H1 (cell line): ENCODE results near the gene PRR36. TPM values are rescaled to one million over a fixed set of nuclear protein-coding genes. Genes with fewer than 3 reads are reported as not detected.

ENCODE experiments used
- CTCF ChIA-PET: fragments of 300-600 bp; sonication (Branson Sonifier 250); formaldehyde crosslinking; loops from one replicate; lab custom pipeline; 2021; ENCODE audit not compliant: partially characterized antibody; lab: Charles Lee
- POLR2A ChIA-PET: fragments of 300-600 bp; sonication (Branson Sonifier 250); formaldehyde crosslinking; loops from one replicate; lab custom pipeline; 2021; ENCODE audit warnings: inconsistent platforms; ENCODE audit not compliant: partially characterized antibody; lab: Charles Lee
- DNase-seq, 2 experiments: peaks; one replicate each; pipeline versions ENCODE4 v3.0.0 to v3.0.0-alpha.2; 2010 to 2022; ENCODE audit warnings: low spot score in 2 of 2, low read depth in 1 of 2, mixed read lengths in 1 of 2
- FAIRE-seq: peaks from 2 replicates; lab custom pipeline; 2011; peaks lifted over from hg19 to GRCh38; lab: Jason Lieb, UNC
- H2AFZ ChIP-seq: 2 replicates; pipeline ENCODE4 v1.8.1; 2012; ENCODE audit warnings: low read length, inconsistent platforms
- H2AK5ac ChIP-seq: 2 replicates; pipeline ENCODE4 v1.6.1; 2013; ENCODE audit warnings: low read depth, low read length
- H2BK120ac ChIP-seq: replicated peaks from 2 replicates; pipeline ENCODE3; 2013; ENCODE audit warnings: low read depth, low read length, inconsistent platforms
- H2BK12ac ChIP-seq: 2 replicates; pipeline ENCODE4 v1.6.1; 2013; ENCODE audit warnings: low read depth, low read length
- H2BK15ac ChIP-seq: 2 replicates; pipeline ENCODE4 v1.6.1; 2013; ENCODE audit warnings: low read length
- H2BK20ac ChIP-seq: 2 replicates; pipeline ENCODE4 v1.6.1; 2013; ENCODE audit warnings: low read length
- H2BK5ac ChIP-seq: 2 replicates; pipeline ENCODE4 v1.6.1; 2013; ENCODE audit warnings: low read depth, low read length
- H3K14ac ChIP-seq: 2 replicates; pipeline ENCODE4 v1.6.1; 2013; ENCODE audit warnings: inconsistent platforms; ENCODE audit not compliant: insufficient read length
- H3K18ac ChIP-seq: 2 replicates; pipeline ENCODE4 v1.6.1; 2013; ENCODE audit warnings: low read length; ENCODE audit errors: extremely low read depth
- H3K23ac ChIP-seq: 2 replicates; pipeline ENCODE4 v1.6.1; 2013; ENCODE audit warnings: inconsistent platforms; ENCODE audit not compliant: insufficient read length
- H3K23me2 ChIP-seq: 2 replicates; pipeline ENCODE4 v1.6.1; 2013; ENCODE audit warnings: low read depth, low read length
- H3K27ac ChIP-seq: 2 replicates; pipeline ENCODE4 v1.6.1; 2011; ENCODE audit warnings: low read depth, low read length, inconsistent platforms
- H3K27me3 ChIP-seq, 4 experiments: replicated peaks in 1 of 4; 1 replicate in 1 of 4; 2 replicates in 3 of 4; pipeline versions ENCODE4 v1.6.1 to v1.8.1; 2011 to 2013; ENCODE audit warnings: low read length in 3 of 4, mild to moderate bottlenecking in 3 of 4, inconsistent platforms in 2 of 4, mixed read lengths in 2 of 4, moderate library complexity in 1 of 4; ENCODE audit not compliant: control insufficient read depth in 3 of 4, insufficient read depth in 3 of 4; ENCODE audit errors: extremely low read depth in 1 of 4
- H3K36me3 ChIP-seq, 4 experiments: 2 replicates each; pipeline versions ENCODE4 v1.6.1 to v1.8.1; 2011 to 2013; ENCODE audit warnings: mild to moderate bottlenecking in 4 of 4, low read length in 3 of 4, moderate library complexity in 2 of 4, control low read depth in 1 of 4, inconsistent platforms in 1 of 4; ENCODE audit not compliant: insufficient read depth in 4 of 4, control insufficient read depth in 2 of 4
- H3K4ac ChIP-seq: replicated peaks from 2 replicates; pipeline ENCODE3; 2013; ENCODE audit warnings: low read length, low read depth, mixed read lengths, inconsistent platforms; ENCODE audit not compliant: insufficient read length
- H3K4me1 ChIP-seq, 4 experiments: replicated peaks in 1 of 4; 1 replicate in 1 of 4; 2 replicates in 3 of 4; pipeline versions ENCODE4 v1.6.1 to v1.8.1; 2011 to 2013; ENCODE audit warnings: low read length in 3 of 4, inconsistent platforms in 2 of 4, mixed read lengths in 1 of 4; ENCODE audit not compliant: insufficient read depth in 4 of 4, control insufficient read depth in 3 of 4
- H3K4me2 ChIP-seq, 2 experiments: 2 replicates each; pipeline versions ENCODE4 v1.6.1 to v1.8.1; 2011 to 2013; ENCODE audit warnings: low read depth in 2 of 2, low read length in 2 of 2, control low read depth in 1 of 2, inconsistent platforms in 1 of 2, mild to moderate bottlenecking in 1 of 2; ENCODE audit not compliant: insufficient read depth in 1 of 2
- H3K4me3 ChIP-seq, 4 experiments: fragments of 200-600, 300-600 bp in 1 of 4; sonication (generic), shearing (Covaris generic), sonication (Bioruptor Twin) in 1 of 4; 2 replicates each; pipeline versions ENCODE4 v1.5.1 to v1.8.1; 2011 to 2016; ENCODE audit warnings: low read length in 4 of 4, low read depth in 3 of 4, control low read depth in 2 of 4, inconsistent platforms in 2 of 4, mild to moderate bottlenecking in 2 of 4, mixed read lengths in 1 of 4, moderate library complexity in 1 of 4; ENCODE audit not compliant: insufficient read depth in 2 of 4; ENCODE audit errors: extremely low read depth in 1 of 4
- H3K56ac ChIP-seq: replicated peaks from 2 replicates; pipeline ENCODE3; 2013; ENCODE audit warnings: low read depth, mild to moderate bottlenecking, mixed read lengths, low read length, inconsistent platforms; ENCODE audit not compliant: insufficient read length
- H3K79me1 ChIP-seq: 2 replicates; pipeline ENCODE4 v1.6.1; 2013; ENCODE audit warnings: low read depth, low read length, control low read depth
- H3K79me2 ChIP-seq, 2 experiments: 2 replicates each; pipeline versions ENCODE4 v1.6.1 to v1.8.1; 2012 to 2013; ENCODE audit warnings: low read length in 2 of 2, mild to moderate bottlenecking in 2 of 2, inconsistent platforms in 1 of 2; ENCODE audit not compliant: insufficient read depth in 2 of 2, control insufficient read depth in 1 of 2
- H3K9ac ChIP-seq, 4 experiments: replicated peaks in 1 of 4; 1 replicate in 1 of 4; 2 replicates in 3 of 4; pipeline versions ENCODE4 v1.6.1 to v1.8.1; 2011 to 2013; ENCODE audit warnings: low read depth in 3 of 4, low read length in 3 of 4, control low read depth in 2 of 4, mild to moderate bottlenecking in 2 of 4, moderate library complexity in 2 of 4, inconsistent platforms in 1 of 4; ENCODE audit errors: extremely low read depth in 1 of 4
- H3K9me3 ChIP-seq, 2 experiments: 2 replicates each; pipeline versions ENCODE4 v1.6.1 to v1.8.1; 2012 to 2013; ENCODE audit warnings: mild to moderate bottlenecking in 2 of 2, moderate library complexity in 2 of 2, control low read depth in 1 of 2, inconsistent platforms in 1 of 2, low read depth in 1 of 2, low read length in 1 of 2, mixed read lengths in 1 of 2; ENCODE audit not compliant: insufficient read depth in 2 of 2
- H4K20me1 ChIP-seq, 2 experiments: replicated peaks in 1 of 2; 2 replicates each; pipeline versions ENCODE3 to v1.8.1; 2011 to 2013; ENCODE audit warnings: inconsistent platforms in 2 of 2, low read length in 2 of 2, mild to moderate bottlenecking in 1 of 2; ENCODE audit not compliant: insufficient read depth in 2 of 2, control insufficient read depth in 1 of 2
- H4K5ac ChIP-seq: 2 replicates; pipeline ENCODE4 v1.6.1; 2013; ENCODE audit warnings: low read length, low read depth, mixed read lengths, inconsistent platforms; ENCODE audit not compliant: insufficient read length
- H4K8ac ChIP-seq: 2 replicates; pipeline ENCODE4 v1.8.0; 2013; ENCODE audit warnings: mild to moderate bottlenecking, moderate library complexity, low read length, inconsistent platforms; ENCODE audit not compliant: insufficient read depth; ENCODE audit errors: extremely low read depth
- H4K91ac ChIP-seq: replicated peaks from 2 replicates; pipeline ENCODE3; 2013; ENCODE audit warnings: low read length, mixed read lengths, inconsistent platforms; ENCODE audit not compliant: insufficient read length
- CHD1 ChIP-seq: IDR thresholded peaks from 2 replicates; pipeline ENCODE4 v1.6.1; 2012; ENCODE audit warnings: low read depth, low read length, improper control_type of control experiment
- NANOG ChIP-seq: IDR thresholded peaks from 2 replicates; pipeline ENCODE4 v1.6.1; 2011; ENCODE audit warnings: low read length, low read depth, mild to moderate bottlenecking, inconsistent platforms; ENCODE audit not compliant: insufficient read depth, poor library complexity, severe bottlenecking
- SUZ12 ChIP-seq: fragments of 200-600 bp; sonication (generic); IDR thresholded peaks from 2 replicates; pipeline ENCODE4 v1.6.1; 2012; ENCODE audit warnings: mild to moderate bottlenecking, inconsistent platforms, low read length, moderate library complexity, mixed read lengths
- WGBS, 2 experiments: shearing (Covaris generic) in 1 of 2; methylation state at CpG; one replicate each; pipeline versions ENCODE4 v1.1.6 to v1.1.7; 2013 to 2015; ENCODE audit warnings: low lambda C conversion rate in 2 of 2, mixed read lengths in 2 of 2, inconsistent platforms in 1 of 2, low coverage in 1 of 2, missing lambda C conversion rate in 1 of 2; ENCODE audit not compliant: insufficient replicate concordance in 2 of 2, insufficient coverage in 1 of 2, insufficient read length in 1 of 2; ENCODE audit errors: extremely low coverage in 1 of 2, missing lambda C conversion rate in 1 of 2; 5-methylcytosine and 5-hydroxymethylcytosine counted together
- polyA plus RNA-seq, 7 experiments: library from polyadenylated mRNA; depleted of rRNA in 3 of 7; stranded (reverse) in 5 of 7; unstranded in 2 of 7; fragments of >200 nt in 5 of 7; fragments of 200-250 nt in 2 of 7; gene quantifications; 1 replicate in 5 of 7; 2 replicates in 1 of 7; 4 replicates in 1 of 7; pipeline versions ENCODE4 v1.2.1 to v1.2.3, GENCODE V29; 2011 to 2013; ENCODE audit warnings: missing spikeins in 2 of 7, mixed read lengths in 2 of 7
- total RNA-seq: library from RNA; stranded (reverse); fragmentation: NEBNext Ultra II Directional; extraction: Animal tissue kit (Norgen Biotek cat#: 25700); gene quantifications from 2 replicates; pipeline ENCODE4 v1.2.1, GENCODE V29; 2021

Gene PRR36
- total and polyA plus RNA-seq, 2 of the 8 experiments (the other 6 are each of a cell fraction or from before 2014, with no cell fraction given): 1.6 to 23.9 TPM

DNA sequence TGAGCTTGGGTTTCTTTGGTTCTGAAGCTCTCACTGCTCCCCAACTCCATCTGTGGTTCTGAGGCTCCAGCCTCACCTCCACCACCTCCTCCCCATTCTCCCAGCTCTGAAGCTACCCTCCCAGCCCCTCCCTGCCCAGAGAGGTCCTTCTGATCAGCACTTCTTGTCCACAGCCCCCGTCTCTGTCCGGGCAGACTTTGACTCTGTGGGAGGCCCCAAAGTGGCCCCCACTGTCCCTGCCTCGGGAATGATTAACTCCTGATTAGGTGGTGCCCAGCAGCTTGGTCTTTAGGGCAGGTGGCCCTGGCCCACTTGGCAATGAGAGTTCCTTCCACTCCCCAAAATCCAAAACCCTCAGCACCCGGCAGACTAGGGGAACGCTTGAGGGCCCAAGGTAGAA, 29.8 kb downstream of the PRR36 start:
- no peak overlapping the region for H3K9ac ChIP-seq
- peaks cover 0 to 14% of the 10 kb centered on the region in 2 experiments; a peak in 2 of 4 replicates for H3K9me3 ChIP-seq
- H3K23ac ChIP-seq: no peak overlapping the region
- H3K36me3 ChIP-seq: no peaks in the 10 kb centered on the region; a peak in 1 of 8 replicates
- H4K8ac ChIP-seq: no peak overlapping the region
- H3K4me3 ChIP-seq: no peak overlapping the region
- H2AK5ac ChIP-seq: no peak overlapping the region
- no peak overlapping the region for H4K91ac ChIP-seq
- no peak overlapping the region for H2BK20ac ChIP-seq
- H3K18ac ChIP-seq: no peak overlapping the region
- no peak overlapping the region for H4K5ac ChIP-seq
- no peak overlapping the region for H2AFZ ChIP-seq
- WGBS, 2 experiments: 87% methylated on average over 5 of the region's 5 CpGs; no CpG with 5 or more reads in 1 of the 2 experiments
- peaks cover 0 to 7% of the 10 kb centered on the region in 2 experiments; a peak in 2 of 4 replicates for H3K79me2 ChIP-seq
- H3K23me2 ChIP-seq: peaks cover 17% of the 10 kb centered on the region
- H3K56ac ChIP-seq: no peak overlapping the region
- H2BK120ac ChIP-seq: no peak overlapping the region
- no peak overlapping the region for H2BK12ac ChIP-seq
- POLR2A ChIA-PET: no interaction called here
- H3K4ac ChIP-seq: no peak overlapping the region
- no peak overlapping the region for H2BK15ac ChIP-seq
- H3K4me1 ChIP-seq: no peaks in the 10 kb centered on the region
- peaks cover 0 to 22% of the 10 kb centered on the region in 2 experiments for H4K20me1 ChIP-seq
- no peak overlapping the region for H3K27ac ChIP-seq
- H3K27me3 ChIP-seq: no peaks in the 10 kb centered on the region; a peak in 1 of 7 replicates
- H3K4me2 ChIP-seq: no peak overlapping the region
- H3K14ac ChIP-seq: no peak overlapping the region
- no peak for TF ChIP-seq NANOG
- no peak for TF ChIP-seq CHD1
- no peak for TF ChIP-seq SUZ12
- FAIRE-seq (no peak), DNase-seq (no peak)
- H2BK5ac ChIP-seq: no peak overlapping the region
- H3K79me1 ChIP-seq: no peaks in the 10 kb centered on the region
- CTCF ChIA-PET: interaction anchor here (0.6 to 1.5 kb wide), 3 partner anchors 8 to 350 kb away, joined by 3 to 4 read pairs (median 3); no protein-coding TSS in a partner anchor
